Spleen (tissue), 11 donors: ENCODE measurements around the gene ONECUT2. TPM values are rescaled to one million over a fixed set of nuclear protein-coding genes. Genes with fewer than 3 reads are reported as not detected.

ENCODE experiments used
- DNase-seq: peaks from one replicate; pipeline ENCODE4 v3.0.0-alpha.2; 2020
- H3K27ac ChIP-seq, 8 donors: fragments of 200-600 bp; sonication (generic) in 7 of 8; 1 replicate in 4 of 8; 2 replicates in 4 of 8; pipeline versions ENCODE4 v1.5.0 to v1.8.0; 2016 to 2021; ENCODE audit warnings: inconsistent platforms in 4 of 8, mild to moderate bottlenecking in 4 of 8, moderate library complexity in 1 of 8
- H3K27me3 ChIP-seq, 7 donors: fragments of 200-600 bp; sonication (generic) in 6 of 7; replicated peaks in 1 of 7; 1 replicate in 4 of 7; 2 replicates in 3 of 7; pipeline versions ENCODE4 v1.5.0 to v1.8.0; 2016 to 2021; ENCODE audit warnings: inconsistent platforms in 3 of 7, mild to moderate bottlenecking in 1 of 7
- H3K36me3 ChIP-seq, 6 donors: fragments of 200-600 bp; sonication (generic) in 5 of 6; 1 replicate in 4 of 6; 2 replicates in 2 of 6; pipeline versions ENCODE4 v1.5.0 to v1.8.0; 2016 to 2021; ENCODE audit warnings: inconsistent platforms in 2 of 6
- H3K4me1 ChIP-seq, 6 donors: fragments of 200-600 bp; sonication (generic) in 5 of 6; 1 replicate in 3 of 6; 2 replicates in 3 of 6; pipeline versions ENCODE4 v1.5.0 to v1.8.0; 2016 to 2021; ENCODE audit warnings: inconsistent platforms in 3 of 6
- H3K4me3 ChIP-seq, 8 donors: fragments of 200-600 bp; sonication (generic) in 7 of 8; 1 replicate in 4 of 8; 2 replicates in 4 of 8; pipeline versions ENCODE4 v1.5.0 to v1.8.0; 2016 to 2021; ENCODE audit warnings: inconsistent platforms in 4 of 8, mild to moderate bottlenecking in 4 of 8, moderate library complexity in 2 of 8
- H3K9me3 ChIP-seq, 8 donors: fragments of 200-600 bp; sonication (generic) in 7 of 8; 1 replicate in 4 of 8; 2 replicates in 4 of 8; pipeline versions ENCODE4 v1.5.0 to v1.8.0; 2016 to 2021; ENCODE audit warnings: inconsistent platforms in 4 of 8
- POLR2A ChIP-seq, 3 donors: fragments of 450-650 bp; IDR thresholded peaks; one replicate each; pipeline ENCODE4 v1.5.1; 2017; ENCODE audit warnings: antibody characterized with exemption in 3 of 3, mild to moderate bottlenecking in 1 of 3
- POLR2AphosphoS5 ChIP-seq, 3 donors: sonication (generic); formaldehyde crosslinking; IDR thresholded peaks; one replicate each; pipeline ENCODE4 v1.5.1; 2017; ENCODE audit warnings: antibody characterized with exemption in 3 of 3
- WGBS, 5 donors: extraction: QIAGEN DNeasy Blood & Tissue Kit in 3 of 5; methylation state at CpG; one replicate each; pipeline versions ENCODE4 v1.1.5 to v1.1.7; 2013 to 2018; 5-methylcytosine and 5-hydroxymethylcytosine counted together
- intact Hi-C: fragments of 100-400 bp; cut with DNase I; formaldehyde crosslinking; loops from one replicate; pipeline ENCODE4 v1.15.0; 2023; ENCODE audit warnings: low total_unique reads
- polyA plus RNA-seq, 3 donors: library from polyadenylated mRNA; stranded (reverse); fragments of 200-250 nt; gene quantifications; one replicate each; pipeline ENCODE4 v1.2.1, GENCODE V29; 2013
- total RNA-seq, 7 donors: library from RNA; depleted of rRNA in 3 of 7; stranded (reverse); fragments of >200 nt in 3 of 7; fragmentation: NEBNext Ultra II Directional in 4 of 7; extraction: Animal tissue kit (Norgen Biotek cat#: 25700) in 4 of 7; gene quantifications; one replicate each; pipeline versions ENCODE4 v1.1.0 to v1.2.1, GENCODE V29; 2016 to 2021
- TF ChIP-seq, protein P1 (sequence below), 11 experiments: fragments of 200-600 bp in 7 of 11; fragments of 450-650 bp in 4 of 11; sonication (generic) in 4 of 11; IDR thresholded peaks in 8 of 11; conservative IDR thresholded peaks in 3 of 11; 1 replicate in 7 of 11; 2 replicates in 4 of 11; pipeline versions ENCODE4 v1.4.0 to v1.8.0; 2016 to 2021; ENCODE audit warnings: antibody characterized with exemption in 11 of 11, inconsistent platforms in 4 of 11, mild to moderate bottlenecking in 1 of 11
- donor health status: healthy with polysubstance abuse.
- donor health status: DM: no; HTN: no; CAD: no; lungs with moderate emphysema.
- donor health status: DM: no; HTN: no; CAD: no.
- donor health status: Bipolar disorder and iron deficiency.
- donor health status: healthy.
- donor health status: DM: no; HTN: no; CAD: no.
- donor health status: DM: yes; HTN: yes; CAD: no.

The ONECUT2 gene
- total and polyA plus RNA-seq, 10 donors = under 0.01 to 0.03 (median 0.03) TPM; not detected in 7

- Histone ChIP-seq H3K27me3 (no peaks in the 10 kb centered on the region), H3K27ac (no peak overlapping the region), H3K9me3 (no peaks in the 10 kb centered on the region), H3K4me1 (no peaks in the 10 kb centered on the region), H3K36me3 (no peaks in the 10 kb centered on the region), H3K4me3 (no peak overlapping the region)
- WGBS, 5 donors = 72 to 85% (median 78%) methylated on average over 7 of the region's 7 CpGs
- intact Hi-C loops = no loop called here
- TF ChIP-seq POLR2A (IDR thresholded peaks at IDR 0.05) (no peak), POLR2AphosphoS5 (IDR thresholded peaks at IDR 0.05) (no peak)
- TF ChIP-seq, protein P1, sequence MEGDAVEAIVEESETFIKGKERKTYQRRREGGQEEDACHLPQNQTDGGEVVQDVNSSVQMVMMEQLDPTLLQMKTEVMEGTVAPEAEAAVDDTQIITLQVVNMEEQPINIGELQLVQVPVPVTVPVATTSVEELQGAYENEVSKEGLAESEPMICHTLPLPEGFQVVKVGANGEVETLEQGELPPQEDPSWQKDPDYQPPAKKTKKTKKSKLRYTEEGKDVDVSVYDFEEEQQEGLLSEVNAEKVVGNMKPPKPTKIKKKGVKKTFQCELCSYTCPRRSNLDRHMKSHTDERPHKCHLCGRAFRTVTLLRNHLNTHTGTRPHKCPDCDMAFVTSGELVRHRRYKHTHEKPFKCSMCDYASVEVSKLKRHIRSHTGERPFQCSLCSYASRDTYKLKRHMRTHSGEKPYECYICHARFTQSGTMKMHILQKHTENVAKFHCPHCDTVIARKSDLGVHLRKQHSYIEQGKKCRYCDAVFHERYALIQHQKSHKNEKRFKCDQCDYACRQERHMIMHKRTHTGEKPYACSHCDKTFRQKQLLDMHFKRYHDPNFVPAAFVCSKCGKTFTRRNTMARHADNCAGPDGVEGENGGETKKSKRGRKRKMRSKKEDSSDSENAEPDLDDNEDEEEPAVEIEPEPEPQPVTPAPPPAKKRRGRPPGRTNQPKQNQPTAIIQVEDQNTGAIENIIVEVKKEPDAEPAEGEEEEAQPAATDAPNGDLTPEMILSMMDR (IDR thresholded peaks at IDR 0.05 in 8 of 11, conservative IDR thresholded peaks at IDR 0.05 in 3 of 11) = no peak
- no peak for DNase-seq
These were observed 62.5 kb downstream of the ONECUT2 start for GRCh38 chr18:57497372-57498294.

DNA sequence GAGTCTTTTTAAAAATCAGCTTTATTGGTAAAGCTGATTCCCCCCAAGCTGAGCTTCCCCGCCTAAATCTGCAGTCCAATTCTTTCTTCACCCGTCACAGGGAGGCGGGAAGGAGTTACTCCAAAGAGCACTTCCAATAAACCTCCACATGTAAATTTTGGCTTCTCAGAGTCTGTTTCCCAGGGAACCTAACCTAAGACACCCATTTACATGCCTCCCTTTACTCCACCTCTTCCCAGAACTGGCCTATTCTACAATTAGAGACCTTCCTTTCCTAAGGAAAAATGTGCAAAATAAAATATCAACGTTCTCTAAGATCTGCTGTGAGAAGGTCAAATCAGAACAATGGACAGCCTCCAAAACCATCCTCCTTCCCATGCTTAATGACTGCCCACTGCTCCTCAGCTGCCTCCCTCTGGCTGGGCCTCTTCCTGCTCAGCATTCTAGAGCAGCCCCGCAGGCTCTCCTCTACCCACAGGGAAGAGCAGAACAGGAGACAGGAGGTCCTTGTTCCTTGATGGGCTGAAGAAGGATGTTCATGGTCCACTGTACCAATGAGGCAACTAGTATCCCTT lies 63.6 kb downstream of the ONECUT2 start:
- intact Hi-C loops = no loop called here
- no peak for DNase-seq
- no peaks in the 10 kb centered on the region for H3K36me3 ChIP-seq
- WGBS, 5 donors = 56 to 79% (median 72%) methylated on average over 4 to 5 of the region's 5 CpGs
- H3K4me1 ChIP-seq = no peaks in the 10 kb centered on the region
- H3K9me3 ChIP-seq = no peaks in the 10 kb centered on the region
- TF ChIP-seq, protein P1 (IDR thresholded peaks at IDR 0.05 in 8 of 11, conservative IDR thresholded peaks at IDR 0.05 in 3 of 11) = no peak
- no peak for TF ChIP-seq POLR2AphosphoS5 (IDR thresholded peaks at IDR 0.05)
- no peak for TF ChIP-seq POLR2A (IDR thresholded peaks at IDR 0.05)
- H3K27ac ChIP-seq = no peak overlapping the region
- no peaks in the 10 kb centered on the region for H3K27me3 ChIP-seq
- no peak overlapping the region for H3K4me3 ChIP-seq

GRCh38 chr18:57502624-57503023 lies 67.5 kb downstream of the ONECUT2 start:
- H3K4me1 ChIP-seq = no peaks in the 10 kb centered on the region
- H3K27ac ChIP-seq = no peak overlapping the region
- no peaks in the 10 kb centered on the region for H3K36me3 ChIP-seq
- intact Hi-C loops = no loop called here
- H3K27me3 ChIP-seq = peaks cover 0 to 6% (median 0%) of the 10 kb centered on the region in 7 donors
- 71 to 78% (median 74%) methylated on average over 9 of the region's 9 CpGs for WGBS, 5 donors
- DNase-seq = no peak
- no peak overlapping the region for H3K4me3 ChIP-seq
- no peaks in the 10 kb centered on the region for H3K9me3 ChIP-seq
- TF ChIP-seq, protein P1 (IDR thresholded peaks at IDR 0.05 in 8 of 11, conservative IDR thresholded peaks at IDR 0.05 in 3 of 11) = no peak
- no peak for TF ChIP-seq POLR2A (IDR thresholded peaks at IDR 0.05)
- TF ChIP-seq POLR2AphosphoS5 (IDR thresholded peaks at IDR 0.05) = no peak

GRCh38 chr18:57505231-57505630 lies 70.1 kb downstream of the ONECUT2 start:
- H3K9me3 ChIP-seq = no peaks in the 10 kb centered on the region
- DNase-seq = no peak
- intact Hi-C loops = no loop called here
- no peak for TF ChIP-seq POLR2AphosphoS5 (IDR thresholded peaks at IDR 0.05)
- TF ChIP-seq, protein P1 (IDR thresholded peaks at IDR 0.05 in 8 of 11, conservative IDR thresholded peaks at IDR 0.05 in 3 of 11) = no peak
- TF ChIP-seq POLR2A (IDR thresholded peaks at IDR 0.05) = no peak
- 54 to 78% (median 64%) methylated on average over 1 of the region's 1 CpG for WGBS, 5 donors
- H3K36me3 ChIP-seq = no peaks in the 10 kb centered on the region
- peaks cover 0 to 19% (median 0%) of the 10 kb centered on the region in 7 donors for H3K27me3 ChIP-seq
- H3K4me1 ChIP-seq = no peaks in the 10 kb centered on the region
- H3K4me3 ChIP-seq = no peak overlapping the region
- H3K27ac ChIP-seq = no peak overlapping the region
